A673 (cell line): ENCODE measurements around the gene COL4A3. TPM values are rescaled to one million over a fixed set of nuclear protein-coding genes. Genes with fewer than 3 reads are reported as not detected.

Experiments
- BruUV-seq: library from RNA; stranded (reverse); fragments of 400-500 nt; replicated peaks from 2 replicates; lab custom pipeline; 2021; lab: Mats Ljungman, UMichigan
- CTCF ChIA-PET: fragments of 300-600 bp; sonication (Branson Sonifier 250); formaldehyde crosslinking; loops from one replicate; lab custom pipeline; 2022; ENCODE audit warnings: antibody characterized with exemption; lab: Charles Lee
- POLR2A ChIA-PET: fragments of 300-600 bp; sonication (Branson Sonifier 250); formaldehyde crosslinking; loops from one replicate; lab custom pipeline; 2022; ENCODE audit warnings: antibody characterized with exemption; ENCODE audit not compliant: low non-redundant PET; lab: Charles Lee
- DNase-seq: peaks from one replicate; pipeline ENCODE4 v3.0.0-alpha.2; 2015; ENCODE audit warnings: low spot score
- H3K27ac ChIP-seq: fragments of 200-600 bp; sonication (generic); 2 replicates; pipeline ENCODE4 v1.5.1; 2016; ENCODE audit warnings: mixed run types, low read depth, mild to moderate bottlenecking, mixed read lengths, antibody characterized with exemption, low read length; ENCODE audit not compliant: poor library complexity, severe bottlenecking
- H3K27me3 ChIP-seq: fragments of 200-600 bp; sonication (generic); replicated peaks from 2 replicates; pipeline ENCODE4 v1.6.1; 2017; ENCODE audit warnings: mixed run types, low read depth, mild to moderate bottlenecking, mixed read lengths, antibody characterized with exemption, low read length; ENCODE audit not compliant: insufficient read depth, poor library complexity
- H3K36me3 ChIP-seq: fragments of 200-600 bp; sonication (generic); 2 replicates; pipeline ENCODE4 v1.6.1; 2016; ENCODE audit warnings: mixed run types, mild to moderate bottlenecking, mixed read lengths, antibody characterized with exemption, low read length; ENCODE audit not compliant: insufficient read depth, poor library complexity, severe bottlenecking
- H3K4me1 ChIP-seq: fragments of 200-600 bp; sonication (generic); 2 replicates; pipeline ENCODE4 v1.6.1; 2017; ENCODE audit warnings: mixed run types, mild to moderate bottlenecking, mixed read lengths, antibody characterized with exemption, low read length; ENCODE audit not compliant: insufficient read depth, poor library complexity, severe bottlenecking
- H3K4me3 ChIP-seq: fragments of 200-600 bp; sonication (generic); 2 replicates; pipeline ENCODE4 v1.5.1; 2016; ENCODE audit warnings: low read depth, mixed run types, mild to moderate bottlenecking, mixed read lengths, low read length; ENCODE audit not compliant: poor library complexity, severe bottlenecking
- H3K9me3 ChIP-seq: fragments of 200-600 bp; sonication (generic); 2 replicates; pipeline ENCODE4 v1.6.1; 2016; ENCODE audit warnings: mixed run types, low read depth, mild to moderate bottlenecking, mixed read lengths, antibody characterized with exemption, low read length; ENCODE audit not compliant: poor library complexity, severe bottlenecking
- CTCF ChIP-seq: fragments of 300-800, 200-600 bp; sonication (generic); conservative IDR thresholded peaks from 2 replicates; pipeline ENCODE4 v1.5.1; 2017; ENCODE audit warnings: low read depth, mild to moderate bottlenecking, antibody characterized with exemption, low read length, moderate library complexity, mixed read lengths
- EZH2 ChIP-seq: fragments of 200-600 bp; sonication (generic); IDR thresholded peaks from 2 replicates; pipeline ENCODE4 v1.6.1; 2017; ENCODE audit warnings: borderline replicate concordance, low read depth, mild to moderate bottlenecking, mixed read lengths, antibody characterized with exemption, low read length; ENCODE audit not compliant: poor library complexity, severe bottlenecking
- intact Hi-C: fragments of 100-400 bp; cut with micrococcal nuclease; formaldehyde crosslinking; loops from one replicate; pipeline ENCODE4 v1.10.0; 2022; ENCODE audit not compliant: unreplicated experiment
- total RNA-seq: library from RNA; stranded (reverse); gene quantifications from 2 replicates; pipeline ENCODE4 v1.2.3, GENCODE V29; 2021

The COL4A3 gene
- total RNA-seq, 1 experiment from 2014 or later: not detected

- intact Hi-C loops: no loop called here
- Histone ChIP-seq H3K4me1 (no peaks in the 10 kb centered on the region), H3K27ac (no peak overlapping the region), H3K4me3 (no peak overlapping the region), H3K36me3 (no peaks in the 10 kb centered on the region), H3K9me3 (no peaks in the 10 kb centered on the region), H3K27me3 (no peaks in the 10 kb centered on the region)
- CTCF ChIA-PET: no interaction called here
- TF ChIP-seq CTCF: no peak
- TF ChIP-seq EZH2: no peak
- POLR2A ChIA-PET: no interaction called here
- BruUV-seq: no TSS peak
- DNase-seq: no peak
These were observed 147.6 kb downstream of the COL4A3 start for GRCh38 chr2:227311861-227312506.

GRCh38 chr2:227312579-227312978 is 148.2 kb downstream of the COL4A3 start:
- no peaks in the 10 kb centered on the region for H3K9me3 ChIP-seq
- BruUV-seq: no TSS peak
- no peaks in the 10 kb centered on the region for H3K36me3 ChIP-seq
- POLR2A ChIA-PET: no interaction called here
- no peak for TF ChIP-seq EZH2
- TF ChIP-seq CTCF: no peak
- no peak overlapping the region for H3K27ac ChIP-seq
- CTCF ChIA-PET: no interaction called here
- no peaks in the 10 kb centered on the region for H3K27me3 ChIP-seq
- no peak for DNase-seq
- H3K4me1 ChIP-seq: no peaks in the 10 kb centered on the region
- H3K4me3 ChIP-seq: no peak overlapping the region
- intact Hi-C loops: no loop called here

DNA sequence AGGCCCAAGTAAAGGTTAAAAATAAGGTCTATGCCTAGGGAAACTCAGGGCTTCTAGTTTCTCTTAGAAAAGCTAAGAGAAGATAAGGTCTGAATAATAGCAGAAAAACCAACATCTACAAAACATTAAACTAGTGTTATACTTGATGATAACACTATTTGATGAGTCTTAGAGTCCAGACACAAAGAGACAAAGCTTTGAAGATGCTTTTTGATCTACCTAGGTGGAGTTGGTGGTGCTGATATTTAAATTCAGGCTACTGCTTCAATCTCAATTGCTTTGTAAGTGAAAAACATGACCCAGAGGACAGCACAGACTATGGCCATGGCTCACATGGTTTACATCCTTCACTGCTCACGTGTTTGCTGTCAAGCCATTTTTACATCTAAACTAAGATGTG is 148.9 kb downstream of the COL4A3 start:
- H3K4me3 ChIP-seq: no peak overlapping the region
- intact Hi-C loops: no loop called here
- no peaks in the 10 kb centered on the region for H3K36me3 ChIP-seq
- H3K27ac ChIP-seq: no peak overlapping the region
- CTCF ChIA-PET: no interaction called here
- DNase-seq: no peak
- no TSS peak for BruUV-seq
- TF ChIP-seq CTCF (no peak), EZH2 (no peak)
- H3K27me3 ChIP-seq: no peaks in the 10 kb centered on the region
- H3K4me1 ChIP-seq: no peaks in the 10 kb centered on the region
- POLR2A ChIA-PET: no interaction called here
- H3K9me3 ChIP-seq: no peaks in the 10 kb centered on the region
